GM12891 (cell line): ENCODE measurements around the gene ZNF614.
"Not testable (repeated sequence)": the region's sequence is repeated elsewhere in the genome, so short reads cannot be mapped to it uniquely, and the experiment has no call there.

Experiments
- PAX5 ChIP-seq: IDR thresholded peaks from 2 replicates; pipeline ENCODE4 v1.6.1; 2011; ENCODE audit warnings: low read length, moderate library complexity, mild to moderate bottlenecking; ENCODE audit not compliant: insufficient read depth, severe bottlenecking
- POLR2A ChIP-seq: IDR thresholded peaks from 2 replicates; pipeline ENCODE4 v1.6.1; 2011; ENCODE audit warnings: low read depth, low read length, control low read depth
- POLR2AphosphoS5 ChIP-seq: IDR thresholded peaks from 2 replicates; pipeline ENCODE4 v1.6.1; 2011; ENCODE audit warnings: low read depth, low read length, control low read depth
- POU2F2 ChIP-seq: IDR thresholded peaks from 2 replicates; pipeline ENCODE4 v1.6.1; 2011; ENCODE audit warnings: low read depth, mild to moderate bottlenecking, control low read depth, low read length, moderate library complexity
- SPI1 ChIP-seq: IDR thresholded peaks from 2 replicates; pipeline ENCODE4 v1.6.1; 2011; ENCODE audit warnings: low read depth, low read length, control low read depth
- TAF1 ChIP-seq: IDR thresholded peaks from 2 replicates; pipeline ENCODE4 v1.6.1; 2011; ENCODE audit warnings: low read depth, low read length, control low read depth

GRCh38 chr19:51975787-51976186 is 52.4 kb downstream of the ZNF614 start:
- TF ChIP-seq POLR2A, TAF1, SPI1, POLR2AphosphoS5, POU2F2, PAX5: not testable (repeated sequence)
